Suprapubic skin (tissue), 3 donors: ENCODE results near the gene NDUFAF2.

Experiments
- CTCF ChIP-seq, 2 donors: fragments of 200-600 bp in 1 of 2; fragments of 450-650 bp in 1 of 2; sonication (generic) in 1 of 2; IDR thresholded peaks; one replicate each; pipeline ENCODE4 v1.5.1; 2016 to 2019; ENCODE audit warnings: antibody characterized with exemption in 2 of 2, mild to moderate bottlenecking in 1 of 2, moderate library complexity in 1 of 2
- EP300 ChIP-seq: sonication (generic); formaldehyde crosslinking; IDR thresholded peaks from one replicate; pipeline ENCODE4 v1.6.1; 2017; ENCODE audit warnings: antibody characterized with exemption

GRCh38 chr5:61071526-61071925, 126.5 kb downstream of the NDUFAF2 start:
- no peak for TF ChIP-seq EP300
- TF ChIP-seq CTCF (IDR thresholded peaks at IDR 0.05) = no peak
